AG04449 (cell line): ENCODE measurements around the gene LRRC9.
"Not testable (repeated sequence)": the region's sequence is repeated elsewhere in the genome, so short reads cannot be mapped to it uniquely, and the experiment has no call there.

Experiments used
- CTCF ChIA-PET: fragments of 350-600 bp; formaldehyde crosslinking; extraction: SDS; loops from one replicate; lab custom pipeline; 2021; ENCODE audit warnings: antibody characterized with exemption; lab: Yijun Ruan, JAX
- POLR2A ChIA-PET: fragments of 400-600, 350-600 bp; formaldehyde crosslinking; extraction: SDS; loops from one replicate; lab custom pipeline; 2020; ENCODE audit warnings: antibody characterized with exemption, inconsistent platforms; lab: Yijun Ruan, JAX
- DNase-seq: peaks from one replicate; pipeline ENCODE4 v3.0.0-alpha.2; 2010; ENCODE audit warnings: low read depth, low spot score
- H3K4me3 ChIP-seq: 2 replicates; pipeline ENCODE4 v1.5.1; 2011; ENCODE audit warnings: low read depth, mild to moderate bottlenecking, control low read depth, low read length
- TF ChIP-seq, protein P1 (sequence below): IDR thresholded peaks from one replicate; pipeline ENCODE4 v1.5.1; 2011; ENCODE audit warnings: mild to moderate bottlenecking, moderate library complexity, low read length, control low read depth, inconsistent platforms; ENCODE audit not compliant: insufficient read depth; ENCODE audit errors: missing control alignments

The LRRC9 gene

DNA sequence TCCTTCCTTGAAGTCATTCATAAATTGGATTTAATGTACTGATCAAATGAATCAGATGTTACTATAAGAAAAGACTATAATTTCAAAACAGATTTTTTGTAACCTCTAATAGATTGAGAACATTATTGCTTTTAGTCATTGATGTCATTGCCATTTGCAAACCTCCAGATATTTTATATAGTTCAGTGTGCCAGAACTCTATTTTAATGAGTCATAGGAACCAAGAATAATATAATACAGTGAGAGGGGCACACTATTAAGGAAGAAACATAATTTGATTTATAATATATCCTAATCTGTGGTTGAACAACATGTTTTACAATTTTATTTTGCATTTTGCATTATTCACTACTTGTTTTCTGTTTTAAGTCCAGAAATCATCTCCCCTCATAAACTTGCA, 78.0 kb downstream of the LRRC9 start:
- DNase-seq, result no peak
- POLR2A ChIA-PET, result no interaction called here
- no peak overlapping the region for H3K4me3 ChIP-seq
- TF ChIP-seq, protein P1, sequence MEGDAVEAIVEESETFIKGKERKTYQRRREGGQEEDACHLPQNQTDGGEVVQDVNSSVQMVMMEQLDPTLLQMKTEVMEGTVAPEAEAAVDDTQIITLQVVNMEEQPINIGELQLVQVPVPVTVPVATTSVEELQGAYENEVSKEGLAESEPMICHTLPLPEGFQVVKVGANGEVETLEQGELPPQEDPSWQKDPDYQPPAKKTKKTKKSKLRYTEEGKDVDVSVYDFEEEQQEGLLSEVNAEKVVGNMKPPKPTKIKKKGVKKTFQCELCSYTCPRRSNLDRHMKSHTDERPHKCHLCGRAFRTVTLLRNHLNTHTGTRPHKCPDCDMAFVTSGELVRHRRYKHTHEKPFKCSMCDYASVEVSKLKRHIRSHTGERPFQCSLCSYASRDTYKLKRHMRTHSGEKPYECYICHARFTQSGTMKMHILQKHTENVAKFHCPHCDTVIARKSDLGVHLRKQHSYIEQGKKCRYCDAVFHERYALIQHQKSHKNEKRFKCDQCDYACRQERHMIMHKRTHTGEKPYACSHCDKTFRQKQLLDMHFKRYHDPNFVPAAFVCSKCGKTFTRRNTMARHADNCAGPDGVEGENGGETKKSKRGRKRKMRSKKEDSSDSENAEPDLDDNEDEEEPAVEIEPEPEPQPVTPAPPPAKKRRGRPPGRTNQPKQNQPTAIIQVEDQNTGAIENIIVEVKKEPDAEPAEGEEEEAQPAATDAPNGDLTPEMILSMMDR, result no peak
- CTCF ChIA-PET, result no interaction called here

DNA sequence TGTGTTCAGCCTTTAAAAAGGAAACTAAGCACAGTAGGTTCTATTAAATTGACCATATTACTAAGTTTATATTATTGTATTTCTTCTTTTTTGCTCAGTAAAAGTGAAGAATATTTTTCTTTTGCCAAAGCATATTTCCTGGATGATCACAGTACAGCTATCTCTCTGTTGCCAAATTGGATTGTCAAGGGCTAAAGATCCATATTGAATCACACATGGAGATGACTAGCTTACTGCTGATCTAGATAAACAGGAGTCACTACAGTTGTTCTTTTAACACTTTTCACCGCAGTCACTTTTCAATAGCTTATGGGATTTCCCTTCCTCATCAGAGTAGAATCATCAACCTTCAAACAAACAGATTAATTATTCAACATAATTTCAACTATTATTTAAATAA, 78.6 kb downstream of the LRRC9 start:
- TF ChIP-seq, protein P1, result no peak
- CTCF ChIA-PET, result no interaction called here
- POLR2A ChIA-PET, result interaction anchor here (0.6 kb wide), 1 partner anchor 291 kb away, joined by 3 read pairs; no protein-coding TSS in a partner anchor
- no peak for DNase-seq
- no peak overlapping the region for H3K4me3 ChIP-seq

DNA sequence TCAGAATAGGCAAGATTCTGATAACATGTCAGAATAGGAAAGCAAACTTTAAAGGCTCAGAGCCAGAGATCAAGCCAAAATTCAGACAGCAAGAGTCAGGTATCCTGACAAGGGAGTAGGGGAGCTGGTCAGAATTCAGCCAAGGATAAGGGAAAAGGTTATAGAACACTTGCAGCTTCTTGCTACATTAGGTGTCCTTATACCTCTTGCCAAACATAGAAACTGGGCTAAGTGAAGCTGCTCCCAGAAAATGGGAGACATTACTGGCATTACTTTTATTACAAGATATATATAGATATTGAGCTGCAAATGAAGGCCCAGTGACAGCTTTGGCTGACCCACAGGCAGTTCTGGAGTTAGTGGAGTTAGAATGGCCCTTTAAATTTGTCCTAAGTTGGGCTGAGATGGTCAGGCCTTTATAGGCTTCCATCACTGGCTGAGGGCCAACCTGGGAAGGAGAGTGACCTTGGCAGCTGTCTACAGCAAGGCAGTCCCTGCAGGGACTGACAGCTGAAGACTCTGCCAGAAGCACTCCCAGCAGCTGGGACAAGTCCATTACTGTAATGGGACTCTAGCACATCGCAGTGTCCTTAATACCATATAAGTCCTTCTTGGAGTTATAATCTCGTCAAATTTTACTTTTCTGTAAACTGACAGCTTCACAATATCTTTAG, 83.0 kb downstream of the LRRC9 start:
- DNase-seq, result no peak
- ChIA-PET POLR2A (no interaction called here), CTCF (no interaction called here)
- TF ChIP-seq, protein P1, result no peak
- H3K4me3 ChIP-seq, result no peak overlapping the region

DNA sequence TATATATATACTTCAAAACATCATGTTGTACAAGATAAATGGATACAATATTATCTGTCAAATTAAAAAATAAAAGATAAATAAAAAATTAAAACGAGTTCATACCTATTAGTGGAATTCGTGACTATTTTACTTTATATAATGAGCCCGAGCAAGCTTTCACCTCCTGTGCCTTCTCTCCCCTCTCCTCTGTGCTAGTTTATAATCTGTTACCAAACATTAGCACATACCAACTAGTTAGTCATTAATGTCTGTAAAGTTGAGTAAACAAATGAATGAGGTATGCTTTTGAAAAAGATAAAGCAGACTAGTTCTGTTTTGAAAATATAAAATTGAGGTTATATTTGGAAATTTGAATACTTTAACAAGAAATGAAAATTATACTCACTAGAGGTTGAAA, 84.0 kb downstream of the LRRC9 start:
- ChIA-PET POLR2A (no interaction called here), CTCF (no interaction called here)
- TF ChIP-seq, protein P1, result no peak
- no peak for DNase-seq
- no peak overlapping the region for H3K4me3 ChIP-seq

DNA sequence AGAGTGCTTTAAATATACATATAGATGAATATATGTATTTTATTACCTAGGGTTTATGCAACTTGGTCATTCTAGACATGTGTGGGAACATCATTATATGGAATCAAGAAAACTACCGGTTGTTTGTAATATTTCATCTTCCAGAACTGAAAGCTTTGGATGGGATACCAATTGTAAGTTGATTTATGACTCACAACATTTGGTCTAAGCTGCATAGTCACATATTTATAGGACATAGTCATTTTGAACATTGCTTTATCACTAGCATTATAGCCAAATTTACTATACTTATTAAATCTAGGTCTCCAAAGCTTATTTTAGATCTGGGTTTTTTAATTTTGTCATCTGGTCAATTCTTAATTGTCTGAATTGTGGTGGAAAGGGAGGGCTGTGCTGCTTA, 88.1 kb downstream of the LRRC9 start:
- no peak overlapping the region for H3K4me3 ChIP-seq
- ChIA-PET CTCF (no interaction called here), POLR2A (no interaction called here)
- TF ChIP-seq, protein P1, result no peak
- no peak for DNase-seq

DNA sequence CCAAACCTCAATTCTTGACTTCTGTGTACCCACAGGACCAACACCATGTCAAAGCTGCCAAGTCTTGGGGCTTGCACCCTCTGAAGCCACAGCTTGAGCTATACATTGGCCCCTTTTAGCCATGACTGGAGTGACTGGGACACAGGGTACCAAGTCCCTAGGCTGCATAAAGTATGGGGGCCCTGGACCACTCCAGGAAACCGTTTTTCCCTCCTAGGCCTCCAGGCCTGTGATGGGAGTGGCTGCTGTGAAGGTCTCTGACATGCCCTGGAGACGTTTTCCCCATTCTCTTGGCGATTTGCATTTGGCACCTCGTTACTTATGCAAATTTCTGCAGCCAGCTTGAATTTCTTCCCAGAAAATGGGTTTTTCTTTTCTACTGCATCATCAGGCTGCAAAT, 90.3 kb downstream of the LRRC9 start:
- POLR2A ChIA-PET, DNase-seq, H3K4me3 ChIP-seq, CTCF ChIA-PET: not testable (repeated sequence)

DNA sequence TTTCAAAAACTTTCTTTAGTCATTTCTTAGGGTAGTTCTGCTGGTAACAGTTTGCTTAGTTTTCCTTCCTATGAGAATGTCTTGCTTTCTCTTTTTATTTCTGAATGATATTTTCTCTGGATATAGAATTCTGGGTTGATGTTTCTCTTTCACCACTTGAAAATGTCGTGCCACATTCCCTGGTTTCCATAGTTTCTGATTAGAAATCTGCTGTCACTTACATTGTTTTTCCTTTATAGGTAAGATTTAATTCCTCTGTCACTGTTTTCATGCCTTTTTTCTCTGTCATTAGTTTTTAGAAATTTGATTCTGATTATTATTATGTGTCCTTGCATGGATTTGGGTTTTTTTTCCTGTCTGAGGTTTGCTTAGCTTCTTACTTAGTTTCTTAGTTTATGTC, 94.5 kb downstream of the LRRC9 start:
- TF ChIP-seq, protein P1, result no peak
- DNase-seq, result no peak
- no peak overlapping the region for H3K4me3 ChIP-seq
- ChIA-PET POLR2A (no interaction called here), CTCF (no interaction called here)
